K562 (cell line): ENCODE data around the gene CD2. TPM values are rescaled to one million over a fixed set of nuclear protein-coding genes. Genes with fewer than 3 reads are reported as not detected.
A peak's percentile ranks its signal among the peaks of the same experiment; 100 is the strongest.

Experiments
- CTCF ChIP-seq, 3 experiments: IDR thresholded peaks in 2 of 3; conservative IDR thresholded peaks in 1 of 3; 2 replicates each; pipeline ENCODE4 v1.5.1; 2011 to 2012; ENCODE audit warnings: low read length in 3 of 3, mild to moderate bottlenecking in 3 of 3, control low read depth in 2 of 3, improper control_type of control experiment in 1 of 3, inconsistent platforms in 1 of 3, low read depth in 1 of 3, mixed read lengths in 1 of 3, moderate library complexity in 1 of 3; ENCODE audit not compliant: insufficient read depth in 2 of 3
- EP400 ChIP-seq: fragments of 450-650 bp; IDR thresholded peaks from 2 replicates; pipeline ENCODE4 v1.6.1; 2017; ENCODE audit warnings: antibody characterized with exemption, mild to moderate bottlenecking, moderate library complexity
- HDGF ChIP-seq: fragments of 450-650 bp; IDR thresholded peaks from 2 replicates; pipeline ENCODE4 v1.6.1; 2016
- MEF2A ChIP-seq: IDR thresholded peaks from 2 replicates; pipeline ENCODE4 v1.6.1; 2011; ENCODE audit warnings: low read depth, mild to moderate bottlenecking, low read length, moderate library complexity; ENCODE audit not compliant: control insufficient read depth
- RAD21 ChIP-seq, 2 experiments: fragments of 250-450 bp in 1 of 2; fragments of 450-650 bp in 1 of 2; sonication (Bioruptor Pico) in 1 of 2; formaldehyde crosslinking in 1 of 2; IDR thresholded peaks in 1 of 2; conservative IDR thresholded peaks in 1 of 2; 2 replicates each; pipeline versions ENCODE4 v1.4.0 to v1.8.0; 2020 to 2022; ENCODE audit warnings: mild to moderate bottlenecking in 2 of 2, moderate library complexity in 1 of 2
- ZNF121 ChIP-seq: sonication (generic); formaldehyde crosslinking; conservative IDR thresholded peaks from 2 replicates; pipeline ENCODE4 v1.8.0; 2022; ENCODE audit warnings: missing genetic modification reagents
- ZNF146 ChIP-seq: IDR thresholded peaks from one replicate; pipeline ENCODE4 v1.6.1; 2018; ENCODE audit warnings: missing compliant biosample characterization; ENCODE audit not compliant: unreplicated experiment
- ZNF347 ChIP-seq: fragments of 450-650 bp; formaldehyde crosslinking; IDR thresholded peaks from 2 replicates; pipeline ENCODE4 v1.4.0; 2020; ENCODE audit warnings: low read depth, mild to moderate bottlenecking, moderate library complexity
- polyA plus RNA-seq, 8 experiments: library from polyadenylated mRNA; depleted of rRNA in 4 of 8; stranded (reverse) in 5 of 8; unstranded in 3 of 8; fragments of >200 nt; fragmentation: Nextera tagmentation in 2 of 8; fragmentation: Illumina TruSeq in 1 of 8; extraction: Ambion mirVana in 2 of 8; extraction: Trizol in 1 of 8; gene quantifications; 2 replicates each; pipeline versions ENCODE4 v1.2.1 to v1.2.3, GENCODE V29; 2011 to 2014; ENCODE audit warnings: inconsistent platforms in 1 of 8, missing spikeins in 1 of 8
- total RNA-seq, 7 experiments: library from RNA; depleted of rRNA in 6 of 7; stranded (reverse); fragments of >200 nt in 6 of 7; fragmentation: Illumina TruSeq in 2 of 7; extraction: Trizol in 2 of 7; gene quantifications; 2 replicates each; pipeline versions ENCODE4 v1.2.1 to v1.2.3, GENCODE V29; 2011 to 2021; ENCODE audit warnings: low replicate concordance in 1 of 7
- TF ChIP-seq, protein P1 (sequence below), 2 experiments: fragments of 450-650 bp; formaldehyde crosslinking in 1 of 2; IDR thresholded peaks; 2 replicates each; pipeline versions ENCODE4 v1.4.0 to v1.6.1; 2014 to 2020; ENCODE audit warnings: mild to moderate bottlenecking in 2 of 2, borderline replicate concordance in 1 of 2, low read depth in 1 of 2

CD2 gene
- total and polyA plus RNA-seq, 9 of the 15 experiments (the other 6 are each of a cell fraction or from before 2014, with no cell fraction given), result 0.07 to 0.16 TPM; not detected in 7

DNA sequence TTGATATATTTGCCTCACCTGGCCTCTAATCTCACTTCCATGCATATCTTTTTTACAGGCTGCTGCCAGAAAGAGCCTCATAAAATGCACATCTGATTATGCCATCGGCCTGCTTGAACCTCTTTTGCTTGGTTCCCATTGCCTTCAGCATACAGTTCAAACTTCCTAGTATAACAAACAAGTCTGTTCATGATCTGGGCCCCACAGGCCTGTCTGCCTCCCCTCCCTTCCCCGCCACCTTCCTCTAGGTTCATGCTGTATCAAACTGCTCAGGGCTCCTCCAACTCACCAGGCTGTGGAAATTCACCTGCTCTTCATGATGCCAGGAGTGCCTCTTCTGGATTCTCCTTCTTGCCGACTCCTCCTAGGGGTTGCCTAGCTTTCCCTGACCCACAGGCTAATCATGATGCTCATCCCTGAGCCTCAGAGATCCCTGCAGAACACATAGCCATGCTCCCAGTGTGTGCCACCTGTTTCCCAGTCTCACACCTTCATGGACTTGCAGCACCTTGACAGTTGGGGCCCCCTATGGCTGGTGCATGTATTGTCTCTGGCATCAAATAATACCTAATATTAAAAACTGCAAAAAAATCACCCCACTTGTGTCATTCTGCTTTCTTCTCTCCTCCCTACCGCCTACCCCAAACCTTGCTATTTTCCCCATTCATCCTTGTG is 33.7 kb upstream of the CD2 start (continued):
- TF ChIP-seq CTCF (IDR thresholded peaks at IDR 0.05 in 2 of 3, conservative IDR thresholded peaks at IDR 0.05 in 1 of 3; ENCODE audit: insufficient read depth in 2 of 3, low read depth in 1 of 3, low read length in 3 of 3) (peak in 1 of 3 experiments; percentile 28; a peak in 2 of 6 replicates), ZNF121 (no peak), MEF2A (no peak), EP400 (no peak), RAD21 (CRISPR knock-in tag; conservative IDR thresholded peaks at IDR 0.05 in 1 of 2, IDR thresholded peaks at IDR 0.05 in 1 of 2) (peak in 1 of 2 experiments; percentile 22; a peak in 1 of 4 replicates), ZNF347 (CRISPR knock-in tag) (no peak), HDGF (no peak), ZNF146 (CRISPR knock-in tag) (no peak)
- TF ChIP-seq, protein P1, sequence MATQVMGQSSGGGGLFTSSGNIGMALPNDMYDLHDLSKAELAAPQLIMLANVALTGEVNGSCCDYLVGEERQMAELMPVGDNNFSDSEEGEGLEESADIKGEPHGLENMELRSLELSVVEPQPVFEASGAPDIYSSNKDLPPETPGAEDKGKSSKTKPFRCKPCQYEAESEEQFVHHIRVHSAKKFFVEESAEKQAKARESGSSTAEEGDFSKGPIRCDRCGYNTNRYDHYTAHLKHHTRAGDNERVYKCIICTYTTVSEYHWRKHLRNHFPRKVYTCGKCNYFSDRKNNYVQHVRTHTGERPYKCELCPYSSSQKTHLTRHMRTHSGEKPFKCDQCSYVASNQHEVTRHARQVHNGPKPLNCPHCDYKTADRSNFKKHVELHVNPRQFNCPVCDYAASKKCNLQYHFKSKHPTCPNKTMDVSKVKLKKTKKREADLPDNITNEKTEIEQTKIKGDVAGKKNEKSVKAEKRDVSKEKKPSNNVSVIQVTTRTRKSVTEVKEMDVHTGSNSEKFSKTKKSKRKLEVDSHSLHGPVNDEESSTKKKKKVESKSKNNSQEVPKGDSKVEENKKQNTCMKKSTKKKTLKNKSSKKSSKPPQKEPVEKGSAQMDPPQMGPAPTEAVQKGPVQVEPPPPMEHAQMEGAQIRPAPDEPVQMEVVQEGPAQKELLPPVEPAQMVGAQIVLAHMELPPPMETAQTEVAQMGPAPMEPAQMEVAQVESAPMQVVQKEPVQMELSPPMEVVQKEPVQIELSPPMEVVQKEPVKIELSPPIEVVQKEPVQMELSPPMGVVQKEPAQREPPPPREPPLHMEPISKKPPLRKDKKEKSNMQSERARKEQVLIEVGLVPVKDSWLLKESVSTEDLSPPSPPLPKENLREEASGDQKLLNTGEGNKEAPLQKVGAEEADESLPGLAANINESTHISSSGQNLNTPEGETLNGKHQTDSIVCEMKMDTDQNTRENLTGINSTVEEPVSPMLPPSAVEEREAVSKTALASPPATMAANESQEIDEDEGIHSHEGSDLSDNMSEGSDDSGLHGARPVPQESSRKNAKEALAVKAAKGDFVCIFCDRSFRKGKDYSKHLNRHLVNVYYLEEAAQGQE (IDR thresholded peaks at IDR 0.05; ENCODE audit: borderline replicate concordance), result no peak
- TF ChIP-seq, protein P1 (CRISPR knock-in tag; IDR thresholded peaks at IDR 0.05; ENCODE audit: low read depth), result no peak
